OCI-LY7 (cell line): ENCODE data around the gene PALMD. TPM values are rescaled to one million over a fixed set of nuclear protein-coding genes. Genes with fewer than 3 reads are reported as not detected.

Experiments used
- BruUV-seq: library from RNA; stranded (reverse); fragments of 400-500 nt; replicated peaks from 2 replicates; lab custom pipeline; 2021; lab: Mats Ljungman, UMichigan
- CTCF ChIA-PET: fragments of 300-600 bp; sonication (Branson Sonifier 250); formaldehyde crosslinking; loops from one replicate; lab custom pipeline; 2022; ENCODE audit warnings: antibody characterized with exemption; ENCODE audit not compliant: unreplicated experiment; lab: Charles Lee
- POLR2A ChIA-PET: fragments of 300-600 bp; sonication (Branson Sonifier 250); formaldehyde crosslinking; loops from one replicate; lab custom pipeline; 2022; ENCODE audit warnings: antibody characterized with exemption; lab: Charles Lee
- DNase-seq: peaks from one replicate; pipeline ENCODE4 v3.0.0-alpha.2; 2015; ENCODE audit warnings: low spot score
- H2AFZ ChIP-seq: fragments of 200-600 bp; sonication (generic), shearing (Covaris generic); 2 replicates; pipeline ENCODE4 v1.6.1; 2014; ENCODE audit warnings: mild to moderate bottlenecking, antibody characterized with exemption, low read length, moderate library complexity
- H3K27ac ChIP-seq: fragments of 200-600 bp; sonication (generic); 2 replicates; pipeline ENCODE4 v1.5.1; 2014; ENCODE audit warnings: mixed run types, low read depth, mild to moderate bottlenecking, moderate library complexity, low read length, inconsistent platforms; ENCODE audit not compliant: poor library complexity, severe bottlenecking
- H3K36me3 ChIP-seq: fragments of 200-600 bp; sonication (generic); 2 replicates; pipeline ENCODE4 v1.6.1; 2014; ENCODE audit warnings: mild to moderate bottlenecking, antibody characterized with exemption, low read length, moderate library complexity, mixed read lengths; ENCODE audit not compliant: insufficient read depth
- H3K4me1 ChIP-seq: fragments of 200-600 bp; sonication (generic); 2 replicates; pipeline ENCODE4 v1.5.1; 2014; ENCODE audit warnings: mild to moderate bottlenecking, low read length; ENCODE audit not compliant: insufficient read depth, poor library complexity, severe bottlenecking
- H3K4me2 ChIP-seq: fragments of 200-600 bp; sonication (generic); 2 replicates; pipeline ENCODE4 v1.6.1; 2014; ENCODE audit warnings: mild to moderate bottlenecking, low read length
- H3K4me3 ChIP-seq: fragments of 200-600 bp; sonication (generic); 2 replicates; pipeline ENCODE4 v1.5.1; 2014; ENCODE audit warnings: mild to moderate bottlenecking, low read depth, low read length; ENCODE audit not compliant: poor library complexity, severe bottlenecking
- H3K79me2 ChIP-seq: fragments of 200-600 bp; sonication (generic); 2 replicates; pipeline ENCODE4 v1.6.1; 2016; ENCODE audit warnings: low read depth, mild to moderate bottlenecking, low read length, moderate library complexity, mixed read lengths; ENCODE audit not compliant: insufficient read depth
- H3K9me2 ChIP-seq: fragments of 200-600 bp; sonication (generic); 2 replicates; pipeline ENCODE4 v1.6.1; 2016; ENCODE audit warnings: mild to moderate bottlenecking, low read length, mixed read lengths; ENCODE audit not compliant: insufficient read depth
- H3K9me3 ChIP-seq: fragments of 200-600 bp; sonication (generic); 2 replicates; pipeline ENCODE4 v1.6.1; 2014; ENCODE audit warnings: mild to moderate bottlenecking, mixed run types, low read length, mixed read lengths
- H4K20me1 ChIP-seq: fragments of 200-600 bp; sonication (generic); 2 replicates; pipeline ENCODE4 v1.6.1; 2014; ENCODE audit warnings: mild to moderate bottlenecking, antibody characterized with exemption, low read length, moderate library complexity, mixed read lengths; ENCODE audit not compliant: insufficient read depth
- EZH2phosphoT487 ChIP-seq: fragments of 200-600 bp; sonication (generic); IDR thresholded peaks from 2 replicates; pipeline ENCODE4 v1.6.1; 2018; ENCODE audit warnings: low read depth, borderline replicate concordance, mild to moderate bottlenecking, mixed run types, antibody characterized with exemption, low read length, moderate library complexity, mixed read lengths
- intact Hi-C: fragments of 100-400 bp; cut with micrococcal nuclease; formaldehyde crosslinking; loops from one replicate; pipeline ENCODE4 v1.10.0; 2022; ENCODE audit not compliant: unreplicated experiment
- total RNA-seq, 2 experiments: library from RNA; depleted of rRNA in 1 of 2; stranded (reverse); fragments of >200 nt in 1 of 2; shearing (Covaris generic) in 1 of 2; gene quantifications; 2 replicates each; pipeline ENCODE4 v1.2.3, GENCODE V29; 2014 to 2022
- TF ChIP-seq, protein P1 (sequence below): fragments of 200-600 bp; sonication (generic); conservative IDR thresholded peaks from 2 replicates; pipeline ENCODE4 v1.5.1; 2014; ENCODE audit warnings: mild to moderate bottlenecking, antibody characterized with exemption, low read length, moderate library complexity, mixed read lengths

PALMD gene
- total RNA-seq, 2 experiments from 2014 or later: not detected

DNA sequence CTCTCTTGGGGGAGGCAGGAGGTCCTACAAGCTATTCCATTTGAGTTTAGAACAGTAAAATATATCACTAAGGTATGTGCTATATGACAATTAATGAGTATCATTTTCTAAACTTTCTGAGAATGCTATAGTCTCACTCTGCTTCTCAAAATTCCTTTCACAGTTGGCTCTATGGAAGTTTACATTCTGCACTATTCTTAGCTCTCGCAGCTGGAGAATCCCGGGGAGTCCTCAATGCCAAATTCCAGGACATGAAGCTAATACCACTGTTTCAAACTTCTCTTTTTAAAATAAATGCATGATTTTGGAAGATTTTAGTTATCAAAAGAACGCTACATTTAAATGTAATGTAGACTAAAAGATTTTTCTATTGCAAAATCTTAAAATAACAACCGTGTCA is 22.4 kb upstream of the PALMD start:
- BruUV-seq: no TSS peak
- Histone ChIP-seq H3K27ac (no peak overlapping the region), H3K4me2 (no peak overlapping the region), H3K36me3 (no peaks in the 10 kb centered on the region), H3K4me3 (no peak overlapping the region), H3K9me3 (no peaks in the 10 kb centered on the region), H3K79me2 (no peaks in the 10 kb centered on the region), H4K20me1 (no peaks in the 10 kb centered on the region), H3K4me1 (no peaks in the 10 kb centered on the region), H3K9me2 (no peaks in the 10 kb centered on the region), H2AFZ (no peak overlapping the region)
- POLR2A ChIA-PET: no interaction called here
- CTCF ChIA-PET: no interaction called here
- TF ChIP-seq, protein P1, sequence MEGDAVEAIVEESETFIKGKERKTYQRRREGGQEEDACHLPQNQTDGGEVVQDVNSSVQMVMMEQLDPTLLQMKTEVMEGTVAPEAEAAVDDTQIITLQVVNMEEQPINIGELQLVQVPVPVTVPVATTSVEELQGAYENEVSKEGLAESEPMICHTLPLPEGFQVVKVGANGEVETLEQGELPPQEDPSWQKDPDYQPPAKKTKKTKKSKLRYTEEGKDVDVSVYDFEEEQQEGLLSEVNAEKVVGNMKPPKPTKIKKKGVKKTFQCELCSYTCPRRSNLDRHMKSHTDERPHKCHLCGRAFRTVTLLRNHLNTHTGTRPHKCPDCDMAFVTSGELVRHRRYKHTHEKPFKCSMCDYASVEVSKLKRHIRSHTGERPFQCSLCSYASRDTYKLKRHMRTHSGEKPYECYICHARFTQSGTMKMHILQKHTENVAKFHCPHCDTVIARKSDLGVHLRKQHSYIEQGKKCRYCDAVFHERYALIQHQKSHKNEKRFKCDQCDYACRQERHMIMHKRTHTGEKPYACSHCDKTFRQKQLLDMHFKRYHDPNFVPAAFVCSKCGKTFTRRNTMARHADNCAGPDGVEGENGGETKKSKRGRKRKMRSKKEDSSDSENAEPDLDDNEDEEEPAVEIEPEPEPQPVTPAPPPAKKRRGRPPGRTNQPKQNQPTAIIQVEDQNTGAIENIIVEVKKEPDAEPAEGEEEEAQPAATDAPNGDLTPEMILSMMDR: no peak
- no peak for TF ChIP-seq EZH2phosphoT487
- DNase-seq: no peak
- intact Hi-C loops: no loop called here

DNA sequence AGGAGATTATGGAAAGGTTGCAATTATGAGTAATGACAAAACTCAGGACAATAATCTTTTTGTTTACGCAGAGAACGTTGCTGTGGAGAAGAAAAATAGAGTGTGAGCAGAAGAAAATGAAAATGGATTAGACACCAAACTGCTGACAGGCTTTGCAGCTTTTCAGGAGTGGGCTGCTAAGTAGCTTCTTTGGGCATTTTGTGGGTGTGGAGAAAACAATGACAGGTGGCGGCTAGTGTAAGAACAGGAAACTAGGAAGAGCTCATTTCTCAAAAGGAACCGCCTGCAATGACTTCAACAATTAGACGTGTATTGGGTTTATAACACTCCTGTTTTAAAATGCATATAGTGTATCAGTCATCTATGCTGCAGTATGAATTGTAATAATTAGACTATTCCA is 18.3 kb upstream of the PALMD start:
- Histone ChIP-seq H3K36me3 (no peaks in the 10 kb centered on the region), H3K4me2 (no peak overlapping the region), H4K20me1 (no peaks in the 10 kb centered on the region), H3K27ac (no peak overlapping the region), H3K9me3 (no peaks in the 10 kb centered on the region), H2AFZ (no peak overlapping the region), H3K4me3 (no peak overlapping the region), H3K4me1 (no peaks in the 10 kb centered on the region), H3K79me2 (no peaks in the 10 kb centered on the region), H3K9me2 (no peaks in the 10 kb centered on the region)
- intact Hi-C loops: no loop called here
- CTCF ChIA-PET: no interaction called here
- TF ChIP-seq, protein P1: no peak
- TF ChIP-seq EZH2phosphoT487: no peak
- DNase-seq: no peak
- POLR2A ChIA-PET: interaction anchor here (1.1 kb wide), 1 partner anchor 26 kb away, joined by 3 read pairs; no protein-coding TSS in a partner anchor
- no TSS peak for BruUV-seq

DNA sequence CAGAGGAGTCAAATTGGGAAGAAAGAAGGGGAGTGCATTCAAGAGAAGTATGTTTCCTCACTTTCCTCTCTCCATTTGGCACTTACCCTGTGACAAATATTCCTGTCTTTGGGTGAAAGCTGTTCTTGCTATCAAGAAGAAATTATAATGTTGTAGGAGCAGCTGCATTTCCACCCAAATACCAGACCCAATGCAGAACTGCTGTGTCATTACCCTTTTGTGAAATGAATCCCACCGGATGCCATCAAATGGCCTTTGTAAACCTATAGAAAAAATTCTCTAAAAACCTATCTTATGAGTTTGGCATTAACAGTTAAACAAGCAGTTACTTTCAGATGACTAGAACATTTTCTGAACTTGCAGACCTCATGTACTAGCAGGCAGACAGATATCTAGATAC is 16.7 kb upstream of the PALMD start:
- intact Hi-C loops: no loop called here
- CTCF ChIA-PET: no interaction called here
- no peak for DNase-seq
- Histone ChIP-seq H3K4me3 (no peak overlapping the region), H3K4me2 (no peak overlapping the region), H3K79me2 (no peaks in the 10 kb centered on the region), H3K9me3 (no peaks in the 10 kb centered on the region), H3K9me2 (no peaks in the 10 kb centered on the region), H2AFZ (no peak overlapping the region), H3K4me1 (no peaks in the 10 kb centered on the region), H4K20me1 (no peaks in the 10 kb centered on the region), H3K27ac (no peak overlapping the region), H3K36me3 (no peaks in the 10 kb centered on the region)
- POLR2A ChIA-PET: interaction anchor here (1.1 kb wide), 1 partner anchor 26 kb away, joined by 10 read pairs; no protein-coding TSS in a partner anchor
- no peak for TF ChIP-seq EZH2phosphoT487
- TF ChIP-seq, protein P1: no peak
- BruUV-seq: no TSS peak
